Left kidney (tissue), 2 donors: ENCODE measurements around the gene RETN. TPM values are rescaled to one million over a fixed set of nuclear protein-coding genes. Genes with fewer than 3 reads are reported as not detected.
"Not testable (repeated sequence)": the region's sequence is repeated elsewhere in the genome, so short reads cannot be mapped to it uniquely, and the experiment has no call there.

Experiments
- DNase-seq: peaks from one replicate; pipeline ENCODE4 v3.0.0-alpha.2; 2013
- polyA plus RNA-seq: library from polyadenylated mRNA; unstranded; fragments of 120-200 nt; gene quantifications from one replicate; pipeline ENCODE4 v1.2.1, GENCODE V29; 2013; ENCODE audit not compliant: insufficient read length

RETN gene
- polyA plus RNA-seq, 1 donor: 0.40 TPM

- no peak for DNase-seq
Measured at GRCh38 chr19:7637374-7638256, 31.2 kb upstream of the RETN start.

DNA sequence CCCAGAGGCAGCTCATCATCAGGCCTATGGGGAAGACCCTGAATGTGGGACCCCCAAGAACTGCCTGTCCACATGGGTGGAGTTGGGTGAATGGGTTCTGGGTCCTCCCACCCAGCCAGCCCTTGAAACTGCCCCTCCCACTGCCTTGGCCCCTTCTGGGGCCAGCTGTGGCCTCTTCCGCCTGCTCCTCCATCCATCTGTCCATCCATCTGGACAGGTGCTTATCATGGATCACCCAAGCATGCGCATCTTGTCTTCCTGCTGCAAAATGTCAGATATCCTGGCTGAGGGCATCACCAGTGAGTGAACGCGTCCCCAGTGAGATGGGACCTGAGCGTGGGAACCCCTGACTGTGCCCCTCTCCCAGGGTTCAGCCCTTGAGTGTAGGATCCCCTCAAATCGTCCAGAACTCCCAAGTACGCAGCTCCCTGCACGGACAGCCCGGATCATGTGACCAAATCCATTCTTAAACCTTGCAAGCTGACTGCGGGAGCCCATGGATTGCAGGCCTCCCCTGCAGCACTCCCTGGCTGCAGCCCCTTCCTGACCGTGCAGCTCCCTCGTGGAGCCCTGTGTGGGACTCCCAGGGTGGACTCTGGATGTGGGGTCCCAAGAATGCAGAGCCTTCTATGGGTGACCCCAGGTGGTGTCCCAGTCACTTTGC, 29.9 kb upstream of the RETN start:
- no peak for DNase-seq

DNA sequence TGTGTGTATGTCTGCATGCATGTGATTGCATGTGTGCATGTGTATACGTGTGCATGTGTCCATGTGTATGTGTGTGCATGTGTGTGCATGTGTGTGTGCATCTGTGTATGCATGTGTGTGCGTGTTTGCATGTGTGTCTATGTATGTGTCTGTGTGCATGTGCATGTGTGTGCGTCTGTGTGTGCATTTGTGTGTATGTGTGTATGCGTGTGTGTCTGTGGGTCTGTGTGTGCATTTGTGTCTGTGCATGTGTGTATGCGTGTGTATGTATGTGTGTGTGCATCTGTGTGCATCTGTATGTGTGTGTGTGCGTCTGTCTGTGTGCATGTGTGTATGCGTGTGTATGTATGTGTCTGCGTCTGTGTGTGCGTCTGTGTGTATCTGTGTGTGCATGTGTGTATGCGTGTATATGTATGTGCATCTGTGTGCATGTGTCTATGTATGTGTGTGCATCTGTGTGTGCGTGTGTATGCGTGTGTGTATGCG, 28.9 kb upstream of the RETN start:
- no peak for DNase-seq

- DNase-seq: no peak
Measured at GRCh38 chr19:7640803-7641202, 28.0 kb upstream of the RETN start.

GRCh38 chr19:7641290-7642276, 27.3 kb upstream of the RETN start:
- no peak for DNase-seq

GRCh38 chr19:7642295-7643030, 26.4 kb upstream of the RETN start:
- no peak for DNase-seq

DNA sequence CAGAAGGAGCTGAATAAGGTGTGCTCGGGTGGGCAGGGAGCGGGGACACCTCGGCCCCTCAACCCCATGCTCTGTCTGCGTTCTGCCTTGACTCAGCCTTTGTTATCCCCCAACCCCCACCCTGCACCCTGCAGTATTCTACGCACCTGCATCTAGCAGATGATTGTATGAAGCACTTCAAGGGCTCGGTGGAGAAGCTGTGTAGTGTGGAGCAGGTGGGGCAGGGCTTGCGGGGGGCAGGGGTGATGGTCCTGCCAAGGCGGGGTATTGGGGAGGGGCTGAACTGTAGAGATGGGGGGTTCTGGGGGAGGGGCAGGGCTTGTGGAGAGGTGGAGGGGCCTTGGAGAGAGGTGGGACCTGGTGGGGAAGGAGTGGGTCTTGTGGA, 25.8 kb upstream of the RETN start:
- no peak for DNase-seq

DNA sequence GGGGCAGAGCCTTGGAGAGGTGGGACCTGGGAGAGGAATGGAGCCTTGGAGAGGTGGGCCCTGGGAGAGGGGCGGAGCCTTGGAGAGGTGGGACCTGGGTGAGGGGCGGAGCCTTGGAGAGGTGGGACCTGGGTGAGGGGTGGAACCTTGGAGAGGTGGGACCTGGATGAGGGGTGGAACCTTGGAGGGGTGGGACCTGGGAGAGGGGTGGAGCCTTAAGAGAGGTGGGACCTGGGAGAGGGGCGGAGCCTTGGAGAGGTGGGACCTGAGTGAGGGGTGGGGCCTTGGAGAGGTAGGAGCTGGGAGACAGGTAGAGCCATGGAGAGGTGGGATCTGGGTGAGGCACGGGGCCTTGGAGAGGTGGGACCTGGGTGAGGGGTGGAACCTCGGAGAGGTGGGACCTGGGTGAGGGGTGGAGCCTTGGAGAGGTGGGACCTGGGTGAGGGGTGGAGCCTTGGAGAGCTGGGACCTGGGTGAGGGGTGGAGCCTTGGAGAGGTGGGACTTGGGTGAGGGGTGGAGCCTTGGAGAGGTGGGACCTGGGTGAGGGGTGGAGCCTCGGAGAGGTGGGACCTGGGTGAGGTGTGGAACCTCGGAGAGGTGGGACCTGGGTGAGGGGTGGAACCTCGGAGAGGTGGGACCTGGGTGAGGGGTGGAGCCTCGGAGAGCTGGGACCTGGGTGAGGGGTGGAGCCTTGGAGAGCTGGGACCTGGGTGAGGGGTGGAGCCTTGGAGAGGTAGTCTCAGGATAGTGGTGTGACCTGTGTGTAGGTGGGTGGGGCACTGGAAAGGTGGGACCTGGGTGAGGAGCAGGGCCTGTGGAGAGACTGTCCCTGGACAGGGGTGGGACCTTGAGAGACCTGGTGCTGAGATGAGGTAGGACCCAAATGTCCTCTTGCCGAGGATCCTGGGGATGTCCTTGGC, 25.0 kb upstream of the RETN start:
- not testable (repeated sequence) for DNase-seq

DNA sequence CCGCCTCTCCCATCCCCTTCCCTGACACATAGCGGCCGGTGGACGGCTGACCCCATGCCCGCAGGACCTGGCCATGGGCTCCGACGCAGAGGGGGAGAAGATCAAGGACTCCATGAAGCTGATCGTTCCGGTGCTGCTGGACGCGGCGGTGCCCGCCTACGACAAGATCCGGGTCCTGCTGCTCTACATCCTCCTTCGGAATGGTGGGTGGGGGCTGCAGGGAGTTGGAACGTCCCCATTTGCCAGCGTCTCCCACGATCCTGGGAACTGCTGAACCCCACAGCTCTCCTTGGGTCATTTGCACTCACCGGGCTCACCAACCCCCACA, 24.3 kb upstream of the RETN start:
- no peak for DNase-seq

DNA sequence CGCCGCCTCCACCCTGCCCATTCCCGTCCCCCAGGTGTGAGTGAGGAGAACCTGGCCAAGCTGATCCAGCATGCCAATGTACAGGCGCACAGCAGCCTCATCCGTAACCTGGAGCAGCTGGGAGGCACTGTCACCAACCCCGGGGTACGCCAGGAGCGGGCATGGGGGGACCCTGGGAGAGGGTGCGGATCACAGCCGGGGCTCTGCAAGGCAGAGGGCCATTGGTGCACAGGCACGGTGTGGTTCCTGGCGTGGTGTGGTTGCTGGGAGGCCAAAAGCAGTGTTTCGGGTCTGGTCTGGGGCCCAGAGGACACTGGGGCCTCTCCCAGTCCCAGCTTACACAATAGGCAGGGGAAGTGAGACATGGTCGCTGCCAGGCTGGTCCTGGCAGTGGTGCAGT, 23.7 kb upstream of the RETN start:
- DNase-seq: no peak

DNA sequence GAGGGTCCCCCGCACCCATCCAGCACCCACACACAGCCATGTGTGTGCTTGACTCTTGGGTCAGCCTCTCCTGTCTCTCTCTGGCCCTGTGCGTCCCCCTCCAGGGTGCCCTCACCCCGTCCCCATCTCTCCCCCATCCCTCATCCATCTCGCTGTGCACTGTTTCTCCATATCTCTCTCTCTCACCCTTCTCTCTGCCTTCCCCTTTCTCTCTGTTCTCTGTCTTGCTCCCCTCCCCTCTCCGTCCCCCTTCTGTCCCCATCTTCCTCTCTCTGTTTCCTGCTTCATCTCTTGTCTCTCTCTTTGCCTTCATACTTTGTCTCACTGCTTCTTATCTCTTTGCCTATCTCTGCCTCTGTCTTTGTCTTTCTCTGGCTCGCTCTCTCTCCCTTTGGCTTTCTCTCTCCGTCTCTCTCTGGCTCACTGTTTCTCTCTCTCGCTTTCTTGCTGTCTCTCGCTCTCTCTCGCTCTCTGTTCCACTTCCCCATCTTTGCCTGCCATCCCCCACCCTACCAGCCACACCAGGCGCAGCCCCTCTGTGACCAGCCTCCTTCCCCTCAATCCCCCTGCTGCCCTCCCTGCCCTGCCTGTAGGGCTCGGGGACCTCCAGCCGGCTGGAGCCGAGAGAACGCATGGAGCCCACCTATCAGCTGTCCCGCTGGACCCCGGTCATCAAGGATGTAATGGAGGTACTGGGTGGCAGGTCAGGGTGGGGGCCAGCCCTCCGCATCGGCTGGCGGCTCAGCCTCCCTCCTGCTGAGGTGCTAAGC, 23.0 kb upstream of the RETN start:
- DNase-seq: no peak

DNA sequence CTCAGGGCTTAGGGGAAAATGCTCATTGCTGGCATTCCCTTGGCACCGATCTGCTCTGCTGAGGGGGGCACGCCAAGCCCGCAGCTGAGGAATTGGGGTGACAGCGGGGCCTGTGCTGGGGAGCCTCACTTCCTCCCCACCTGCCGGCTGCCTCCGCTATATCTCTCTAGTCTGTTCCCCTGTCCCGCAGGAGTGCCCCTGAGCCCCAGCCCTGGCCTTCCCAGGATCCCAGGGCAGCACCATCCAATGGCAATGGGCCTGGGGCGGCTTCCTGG, 22.5 kb upstream of the RETN start:
- DNase-seq: no peak

DNA sequence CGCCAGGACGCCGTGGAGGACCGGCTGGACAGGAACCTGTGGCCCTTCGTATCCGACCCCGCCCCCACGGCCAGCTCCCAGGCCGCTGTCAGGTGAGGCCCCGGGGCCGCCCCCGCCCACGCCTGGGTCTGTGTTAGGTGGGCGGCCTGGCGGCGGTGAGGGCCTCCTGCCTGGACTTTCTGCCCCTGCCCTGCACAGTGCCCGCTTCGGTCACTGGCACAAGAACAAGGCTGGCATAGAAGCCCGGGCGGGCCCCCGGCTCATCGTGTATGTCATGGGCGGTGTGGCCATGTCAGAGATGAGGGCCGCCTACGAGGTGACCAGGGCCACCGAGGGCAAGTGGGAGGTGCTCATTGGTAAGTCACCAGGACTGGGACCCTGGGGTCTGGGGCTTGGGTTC, 21.7 kb upstream of the RETN start:
- no peak for DNase-seq

DNA sequence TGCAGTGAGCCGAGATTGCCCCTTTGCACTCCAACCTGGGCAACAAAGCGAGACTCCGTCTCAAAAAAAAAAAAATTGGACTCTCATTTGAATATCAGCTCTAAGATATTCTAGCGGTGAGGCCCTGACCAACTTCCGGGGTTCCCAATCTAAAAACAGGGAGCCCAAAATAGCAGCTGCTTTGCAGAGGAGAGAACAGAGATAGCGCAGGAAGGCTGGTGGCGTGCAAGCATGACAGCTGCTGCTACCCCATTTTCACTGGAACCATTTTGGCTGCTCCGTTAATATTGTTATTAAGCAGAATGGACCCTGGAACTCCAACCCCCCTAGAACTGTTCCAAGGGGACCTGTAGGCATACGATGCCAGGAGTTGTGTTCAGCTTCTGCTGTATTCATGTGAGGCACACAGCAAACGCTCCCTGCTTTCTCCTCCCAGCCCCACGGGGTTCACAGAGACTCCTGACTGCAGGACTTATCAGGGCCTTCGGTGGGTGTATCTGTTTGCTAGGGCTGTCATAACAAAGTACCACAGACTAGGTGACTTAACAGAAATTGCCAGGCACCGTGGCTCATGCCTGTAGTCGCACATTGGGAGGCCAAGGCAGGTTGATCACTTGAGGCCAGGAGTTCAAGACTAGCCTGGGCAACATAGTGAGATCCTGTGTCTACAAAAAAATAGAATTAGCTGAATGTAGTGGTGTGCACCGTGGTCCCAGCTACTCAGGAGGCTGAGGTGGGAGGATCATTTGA, 20.4 kb upstream of the RETN start:
- DNase-seq: no peak

GRCh38 chr19:7650148-7650547, 18.7 kb upstream of the RETN start:
- no peak for DNase-seq

- peak; percentile 83 for DNase-seq
Measured at GRCh38 chr19:7652061-7652641, 16.7 kb upstream of the RETN start.

DNA sequence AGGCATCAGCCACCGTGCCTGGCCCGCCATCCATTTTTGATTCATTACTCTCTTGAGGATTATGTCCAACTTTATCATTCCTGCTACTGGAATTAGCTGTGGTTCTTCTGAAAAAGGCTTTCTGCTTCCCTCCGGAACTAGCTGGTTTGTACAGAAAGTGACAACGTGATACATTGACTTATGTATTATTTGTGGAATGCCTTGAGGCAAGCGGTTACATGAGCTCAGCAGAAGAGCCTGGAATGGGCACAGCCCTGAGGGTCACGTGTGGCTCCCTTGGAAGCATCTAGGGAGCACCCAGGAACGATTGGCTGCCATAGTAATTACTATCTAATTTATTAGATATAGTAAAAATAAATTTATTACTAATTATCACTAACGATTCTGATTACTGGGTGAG, 14.4 kb upstream of the RETN start:
- no peak for DNase-seq

- no peak for DNase-seq
Measured at GRCh38 chr19:7655581-7655980, 13.3 kb upstream of the RETN start.
